Fibroblast of lung (primary cell): ENCODE data around the gene EIF4EBP2. TPM values are rescaled to one million over a fixed set of nuclear protein-coding genes. Genes with fewer than 3 reads are reported as not detected.

Experiments
- DNase-seq, 2 donors: peaks; one replicate each; pipeline versions ENCODE4 v3.0.0 to v3.0.0-alpha.2; 2010; ENCODE audit warnings: low read depth in 2 of 2
- H2AFZ ChIP-seq: 2 replicates; pipeline ENCODE4 v1.5.1; 2012; ENCODE audit warnings: low read length, control low read depth, inconsistent platforms
- H3K27ac ChIP-seq: 2 replicates; pipeline ENCODE4 v1.5.1; 2011; ENCODE audit warnings: low read length, control low read depth; ENCODE audit not compliant: insufficient read depth
- H3K27me3 ChIP-seq: 2 replicates; pipeline ENCODE4 v1.5.1; 2011; ENCODE audit warnings: mild to moderate bottlenecking, low read length; ENCODE audit not compliant: control insufficient read depth, insufficient read depth
- H3K36me3 ChIP-seq: 2 replicates; pipeline ENCODE4 v1.5.1; 2011; ENCODE audit warnings: low read length; ENCODE audit not compliant: control insufficient read depth, insufficient read depth
- H3K4me1 ChIP-seq: 2 replicates; pipeline ENCODE4 v1.5.1; 2011; ENCODE audit warnings: low read length; ENCODE audit not compliant: control insufficient read depth, insufficient read depth; ENCODE audit errors: extremely low read depth
- H3K4me2 ChIP-seq: 2 replicates; pipeline ENCODE4 v1.5.1; 2011; ENCODE audit warnings: low read length, control low read depth; ENCODE audit not compliant: insufficient read depth; ENCODE audit errors: extremely low read depth
- H3K4me3 ChIP-seq, 4 experiments: fragments of 200-600 bp in 1 of 4; sonication (generic) in 1 of 4; replicated peaks in 1 of 4; 2 replicates each; pipeline ENCODE4 v1.5.1; 2011 to 2016; ENCODE audit warnings: low read length in 4 of 4, low read depth in 3 of 4, mild to moderate bottlenecking in 3 of 4, control low read depth in 2 of 4, inconsistent platforms in 1 of 4, mixed read lengths in 1 of 4; ENCODE audit not compliant: insufficient read depth in 1 of 4; ENCODE audit errors: control extremely low read depth in 1 of 4
- H3K79me2 ChIP-seq: 2 replicates; pipeline ENCODE4 v1.5.1; 2012; ENCODE audit warnings: mild to moderate bottlenecking, low read length, inconsistent platforms; ENCODE audit not compliant: control insufficient read depth, insufficient read depth
- H3K9ac ChIP-seq: 2 replicates; pipeline ENCODE4 v1.5.1; 2011; ENCODE audit warnings: mild to moderate bottlenecking, low read length, control low read depth; ENCODE audit not compliant: insufficient read depth
- H3K9me3 ChIP-seq: 2 replicates; pipeline ENCODE4 v1.5.1; 2012; ENCODE audit warnings: low read depth, low read length; ENCODE audit not compliant: control insufficient read depth, insufficient read depth
- H4K20me1 ChIP-seq: 2 replicates; pipeline ENCODE4 v1.5.1; 2011; ENCODE audit warnings: low read length; ENCODE audit not compliant: control insufficient read depth, insufficient read depth; ENCODE audit errors: extremely low read depth
- CTCF ChIP-seq, 2 donors: IDR thresholded peaks in 1 of 2; conservative IDR thresholded peaks in 1 of 2; 1 replicate in 1 of 2; 2 replicates in 1 of 2; pipeline ENCODE4 v1.5.1; 2011 to 2012; ENCODE audit warnings: low read length in 2 of 2, control low read depth in 1 of 2, inconsistent platforms in 1 of 2, low read depth in 1 of 2, mild to moderate bottlenecking in 1 of 2
- EZH2 ChIP-seq: IDR thresholded peaks from 2 replicates; pipeline ENCODE4 v1.5.1; 2012; ENCODE audit warnings: low read length, control low read depth, mild to moderate bottlenecking; ENCODE audit errors: missing control alignments
- polyA plus RNA-seq, 2 donors: library from polyadenylated mRNA; depleted of rRNA in 1 of 2; stranded (reverse) in 1 of 2; unstranded in 1 of 2; fragments of >200 nt; gene quantifications; 2 replicates each; pipeline ENCODE4 v1.2.1, GENCODE V29; 2011 to 2012; ENCODE audit warnings: missing spikeins in 1 of 2
- total RNA-seq: library from RNA; depleted of rRNA; stranded (reverse); fragments of >200 nt; gene quantifications from 2 replicates; pipeline ENCODE4 v1.2.1, GENCODE V29; 2014

The EIF4EBP2 gene
- total and polyA plus RNA-seq, 2 donors (not counting 1 experiment from before 2014, with no cell fraction given), result 18.0 to 44.9 TPM

DNA sequence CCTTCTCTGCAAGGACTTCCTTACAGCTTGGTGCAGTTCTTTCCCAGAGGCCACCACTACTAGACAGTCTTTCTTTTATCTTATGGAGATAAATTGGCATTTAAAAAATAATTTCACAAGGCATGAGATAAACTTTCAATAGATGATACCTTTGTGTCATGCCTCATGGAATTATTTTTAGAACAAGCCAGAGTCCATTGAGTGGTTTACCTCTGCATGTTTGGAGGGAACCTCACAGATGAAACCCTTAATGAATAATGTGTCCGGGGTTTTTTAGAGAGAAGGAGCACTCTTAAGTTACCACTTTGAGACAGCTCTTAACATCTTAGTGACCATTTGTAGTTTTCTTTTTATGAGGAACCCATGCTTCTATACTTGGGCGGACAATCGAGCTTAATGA lies 20.4 kb downstream of the EIF4EBP2 start:
- H3K9me3 ChIP-seq, result no peaks in the 10 kb centered on the region
- no peak overlapping the region for H3K9ac ChIP-seq
- no peaks in the 10 kb centered on the region for H3K4me1 ChIP-seq
- H3K4me2 ChIP-seq, result no peak overlapping the region
- no peaks in the 10 kb centered on the region for H3K27me3 ChIP-seq
- no peaks in the 10 kb centered on the region for H4K20me1 ChIP-seq
- peaks cover 22% of the 10 kb centered on the region for H3K36me3 ChIP-seq
- H2AFZ ChIP-seq, result no peak overlapping the region
- TF ChIP-seq CTCF (conservative IDR thresholded peaks at IDR 0.05 in 1 of 2, IDR thresholded peaks at IDR 0.05 in 1 of 2; ENCODE audit: low read depth in 1 of 2, low read length in 2 of 2) (no peak), EZH2 (no peak)
- DNase-seq, result no peak
- H3K4me3 ChIP-seq, result no peak overlapping the region
- H3K79me2 ChIP-seq, result peaks cover 1% of the 10 kb centered on the region
- no peak overlapping the region for H3K27ac ChIP-seq

- no peaks in the 10 kb centered on the region for H3K9me3 ChIP-seq
- no peak overlapping the region for H3K27ac ChIP-seq
- H3K36me3 ChIP-seq, result peaks cover 22% of the 10 kb centered on the region
- no peaks in the 10 kb centered on the region for H4K20me1 ChIP-seq
- H3K4me1 ChIP-seq, result peaks cover 4% of the 10 kb centered on the region
- no peaks in the 10 kb centered on the region for H3K27me3 ChIP-seq
- H3K79me2 ChIP-seq, result no peaks in the 10 kb centered on the region
- no peak for DNase-seq
- H3K9ac ChIP-seq, result no peak overlapping the region
- H3K4me2 ChIP-seq, result no peak overlapping the region
- no peak overlapping the region for H3K4me3 ChIP-seq
- no peak overlapping the region for H2AFZ ChIP-seq
- no peak for TF ChIP-seq EZH2
- TF ChIP-seq CTCF (conservative IDR thresholded peaks at IDR 0.05 in 1 of 2, IDR thresholded peaks at IDR 0.05 in 1 of 2; ENCODE audit: low read depth in 1 of 2, low read length in 2 of 2), result no peak
These were observed 21.2 kb downstream of the EIF4EBP2 start for GRCh38 chr10:70425096-70425495.

- no peak overlapping the region for H3K4me3 ChIP-seq
- H3K79me2 ChIP-seq, result no peaks in the 10 kb centered on the region
- no peak overlapping the region for H3K9ac ChIP-seq
- H3K27me3 ChIP-seq, result no peaks in the 10 kb centered on the region
- H3K4me2 ChIP-seq, result no peak overlapping the region
- no peak overlapping the region for H2AFZ ChIP-seq
- H3K27ac ChIP-seq, result no peak overlapping the region
- no peaks in the 10 kb centered on the region for H4K20me1 ChIP-seq
- no peak for DNase-seq
- H3K9me3 ChIP-seq, result no peaks in the 10 kb centered on the region
- peaks cover 21% of the 10 kb centered on the region for H3K36me3 ChIP-seq
- peaks cover 10% of the 10 kb centered on the region for H3K4me1 ChIP-seq
- no peak for TF ChIP-seq EZH2
These were observed 22.9 kb downstream of the EIF4EBP2 start for GRCh38 chr10:70426823-70427222.
